PC-3 (cell line): ENCODE data around the gene PALD1. TPM values are rescaled to one million over a fixed set of nuclear protein-coding genes. Genes with fewer than 3 reads are reported as not detected.

ENCODE experiments used
- ATAC-seq: fragments of 200-7000 bp; cut with Tn5 transposase; 2 replicates; pipeline ENCODE4 v1.9.1; 2020; ENCODE audit warnings: mild to moderate bottlenecking, moderate library complexity
- BruUV-seq: library from RNA; stranded (reverse); fragments of 400-500 nt; replicated peaks from 2 replicates; lab custom pipeline; 2021; lab: Mats Ljungman, UMichigan
- CTCF ChIA-PET: fragments of 300-600 bp; sonication (Branson Sonifier 250); formaldehyde crosslinking; loops from one replicate; lab custom pipeline; 2022; ENCODE audit warnings: antibody characterized with exemption; lab: Charles Lee
- POLR2A ChIA-PET: fragments of 300-600 bp; sonication (Branson Sonifier 250); formaldehyde crosslinking; loops from one replicate; lab custom pipeline; 2022; ENCODE audit warnings: antibody characterized with exemption; ENCODE audit not compliant: unreplicated experiment; lab: Charles Lee
- DNase-seq: peaks from one replicate; pipeline ENCODE4 v3.0.0-alpha.2; 2015
- H2AFZ ChIP-seq: fragments of 300-600 bp; sonication (generic); 2 replicates; pipeline ENCODE4 v1.6.0; 2016; ENCODE audit warnings: antibody characterized with exemption, low read length
- H3F3A ChIP-seq: fragments of 300-600 bp; sonication (generic); one replicate; pipeline ENCODE4 v1.6.0; 2017; ENCODE audit warnings: antibody characterized with exemption, low read length, control low read depth, mild to moderate bottlenecking; ENCODE audit not compliant: unreplicated experiment
- H3K27ac ChIP-seq: fragments of 300-600 bp; sonication (generic); 2 replicates; pipeline ENCODE4 v1.5.1; 2016; ENCODE audit warnings: mild to moderate bottlenecking, low read length
- H3K27me3 ChIP-seq: fragments of 300-600 bp; sonication (generic); 2 replicates; pipeline ENCODE4 v1.6.1; 2016; ENCODE audit warnings: low read length, mixed read lengths
- H3K36me3 ChIP-seq: fragments of 300-600 bp; sonication (generic); 2 replicates; pipeline ENCODE4 v1.6.1; 2016; ENCODE audit warnings: low read depth, mixed run types, low read length, mixed read lengths
- H3K4me1 ChIP-seq: fragments of 300-600 bp; sonication (generic); 2 replicates; pipeline ENCODE4 v1.5.1; 2016; ENCODE audit warnings: low read length; ENCODE audit not compliant: insufficient read depth
- H3K4me2 ChIP-seq: fragments of 300-600 bp; sonication (generic); 2 replicates; pipeline ENCODE4 v1.6.0; 2016; ENCODE audit warnings: low read length
- H3K4me3 ChIP-seq: fragments of 300-600 bp; sonication (generic); 2 replicates; pipeline ENCODE4 v1.5.1; 2016; ENCODE audit warnings: mild to moderate bottlenecking, low read length, mixed read lengths
- H3K79me2 ChIP-seq: fragments of 300-600 bp; sonication (generic); 2 replicates; pipeline ENCODE4 v1.6.1; 2017; ENCODE audit warnings: low read length, mixed read lengths
- H3K9ac ChIP-seq: fragments of 300-600 bp; sonication (generic); 2 replicates; pipeline ENCODE4 v1.6.0; 2016; ENCODE audit warnings: mild to moderate bottlenecking, low read length
- H3K9me2 ChIP-seq: fragments of 300-600 bp; sonication (generic); replicated peaks from 2 replicates; pipeline ENCODE4 v1.6.1; 2016; ENCODE audit warnings: mixed run types, low read length, mixed read lengths
- H3K9me3 ChIP-seq: fragments of 300-600 bp; sonication (generic); 2 replicates; pipeline ENCODE4 v1.6.1; 2016; ENCODE audit warnings: low read length, mixed read lengths
- H4K20me1 ChIP-seq: fragments of 300-600 bp; sonication (generic); 2 replicates; pipeline ENCODE4 v1.6.1; 2016; ENCODE audit warnings: low read length, mixed read lengths
- EZH2 ChIP-seq: fragments of 300-600 bp; sonication (generic); IDR thresholded peaks from one replicate; pipeline ENCODE4 v1.6.1; 2017; ENCODE audit warnings: antibody characterized with exemption, mild to moderate bottlenecking, low read length; ENCODE audit not compliant: unreplicated experiment
- EZH2phosphoT487 ChIP-seq: fragments of 300-600 bp; sonication (generic); IDR thresholded peaks from 2 replicates; pipeline ENCODE4 v1.6.1; 2018; ENCODE audit warnings: mild to moderate bottlenecking, antibody characterized with exemption, low read length, borderline replicate concordance
- intact Hi-C: fragments of 100-400 bp; cut with micrococcal nuclease; formaldehyde crosslinking; loops from 2 replicates; pipeline ENCODE4 v1.9.0; 2023
- total RNA-seq: library from RNA; depleted of rRNA; stranded (reverse); fragments of >200 nt; gene quantifications from 2 replicates; pipeline ENCODE4 v1.2.3, GENCODE V29; 2014
- TF ChIP-seq, protein P1 (sequence below): fragments of 300-600 bp; sonication (generic); conservative IDR thresholded peaks from 2 replicates; pipeline ENCODE4 v1.5.1; 2017; ENCODE audit warnings: antibody characterized with exemption, low read depth, mild to moderate bottlenecking, low read length

Gene PALD1
- total RNA-seq, 1 experiment from 2014 or later = 0.80 TPM

DNA sequence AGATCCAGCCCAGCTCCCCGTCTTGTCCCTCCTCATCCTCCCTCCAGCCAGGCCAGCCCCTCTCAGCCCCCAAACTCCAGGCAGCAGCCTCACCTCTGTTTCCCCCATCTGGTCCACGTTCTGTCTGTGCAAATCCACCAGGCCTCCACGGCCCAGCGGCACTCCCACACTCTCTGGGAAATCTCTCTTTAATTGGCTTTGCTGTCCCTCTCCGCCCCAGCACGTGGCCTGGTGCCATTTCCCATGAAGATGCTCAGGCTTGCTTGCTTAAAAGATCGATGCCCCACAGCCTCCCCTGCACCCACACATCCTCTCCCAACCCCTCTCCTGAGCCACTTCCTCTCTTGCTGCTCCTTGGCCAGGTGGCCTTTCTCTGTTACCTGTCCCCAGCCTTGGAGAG, 84.7 kb downstream of the PALD1 start:
- no peaks in the 10 kb centered on the region for H3K4me1 ChIP-seq
- H3K27ac ChIP-seq = no peak overlapping the region
- CTCF ChIA-PET = no interaction called here

DNA sequence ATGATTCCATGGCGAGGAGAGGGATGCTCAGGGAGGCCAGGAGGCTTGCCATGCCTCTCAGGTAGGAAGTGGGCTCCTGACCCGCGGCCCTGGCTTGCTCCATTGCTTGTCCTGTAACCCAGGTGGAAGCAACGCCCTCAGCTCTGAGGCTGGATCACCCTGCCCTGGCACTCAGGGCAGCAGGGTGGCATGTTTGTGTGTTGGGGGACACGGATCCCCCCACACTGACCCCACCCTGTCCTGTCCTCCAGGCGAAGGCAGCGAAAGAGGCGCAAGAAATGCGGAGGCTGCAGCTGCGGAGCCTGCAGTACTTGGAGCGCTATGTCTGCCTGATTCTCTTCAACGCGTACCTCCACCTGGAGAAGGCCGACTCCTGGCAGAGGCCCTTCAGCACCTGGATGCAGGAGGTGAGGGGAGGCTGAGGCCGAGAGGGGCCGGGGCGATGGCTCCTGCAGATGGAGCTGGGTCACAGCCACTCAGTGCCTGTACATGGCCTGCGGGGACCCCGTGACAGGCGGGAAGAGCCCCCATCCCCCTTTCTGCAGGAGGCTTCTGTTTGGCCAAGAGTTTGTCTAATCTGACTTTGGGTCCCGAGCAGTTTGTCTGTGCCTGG, 85.7 kb downstream of the PALD1 start:
- H3K36me3 ChIP-seq = no peaks in the 10 kb centered on the region
- BruUV-seq = no TSS peak
- no peak for DNase-seq
- H2AFZ ChIP-seq = no peak overlapping the region
- H3K9ac ChIP-seq = no peak overlapping the region
- CTCF ChIA-PET = no interaction called here
- no peak overlapping the region for H3K4me2 ChIP-seq
- no peak overlapping the region for H3K27ac ChIP-seq
- no peaks in the 10 kb centered on the region for H3K4me1 ChIP-seq
- H3K27me3 ChIP-seq = no peaks in the 10 kb centered on the region
- H4K20me1 ChIP-seq = no peaks in the 10 kb centered on the region
- no peaks in the 10 kb centered on the region for H3K9me2 ChIP-seq
- no peaks in the 10 kb centered on the region for H3F3A ChIP-seq
- no peaks in the 10 kb centered on the region for H3K9me3 ChIP-seq
- no peaks in the 10 kb centered on the region for H3K79me2 ChIP-seq
- POLR2A ChIA-PET = no interaction called here
- intact Hi-C loops = no loop called here
- TF ChIP-seq EZH2 = no peak
- TF ChIP-seq EZH2phosphoT487 = no peak
- TF ChIP-seq, protein P1, sequence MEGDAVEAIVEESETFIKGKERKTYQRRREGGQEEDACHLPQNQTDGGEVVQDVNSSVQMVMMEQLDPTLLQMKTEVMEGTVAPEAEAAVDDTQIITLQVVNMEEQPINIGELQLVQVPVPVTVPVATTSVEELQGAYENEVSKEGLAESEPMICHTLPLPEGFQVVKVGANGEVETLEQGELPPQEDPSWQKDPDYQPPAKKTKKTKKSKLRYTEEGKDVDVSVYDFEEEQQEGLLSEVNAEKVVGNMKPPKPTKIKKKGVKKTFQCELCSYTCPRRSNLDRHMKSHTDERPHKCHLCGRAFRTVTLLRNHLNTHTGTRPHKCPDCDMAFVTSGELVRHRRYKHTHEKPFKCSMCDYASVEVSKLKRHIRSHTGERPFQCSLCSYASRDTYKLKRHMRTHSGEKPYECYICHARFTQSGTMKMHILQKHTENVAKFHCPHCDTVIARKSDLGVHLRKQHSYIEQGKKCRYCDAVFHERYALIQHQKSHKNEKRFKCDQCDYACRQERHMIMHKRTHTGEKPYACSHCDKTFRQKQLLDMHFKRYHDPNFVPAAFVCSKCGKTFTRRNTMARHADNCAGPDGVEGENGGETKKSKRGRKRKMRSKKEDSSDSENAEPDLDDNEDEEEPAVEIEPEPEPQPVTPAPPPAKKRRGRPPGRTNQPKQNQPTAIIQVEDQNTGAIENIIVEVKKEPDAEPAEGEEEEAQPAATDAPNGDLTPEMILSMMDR = no peak
- ATAC-seq = no peak
- no peak overlapping the region for H3K4me3 ChIP-seq

More for the DNA sequence above, 84.7 kb downstream of the PALD1 start:
- Histone ChIP-seq H2AFZ (no peak overlapping the region), H3K9me3 (no peaks in the 10 kb centered on the region), H3K79me2 (no peaks in the 10 kb centered on the region), H3F3A (no peaks in the 10 kb centered on the region), H3K9me2 (no peaks in the 10 kb centered on the region), H3K9ac (no peak overlapping the region), H3K4me2 (no peak overlapping the region), H3K27me3 (no peaks in the 10 kb centered on the region), H4K20me1 (no peaks in the 10 kb centered on the region), H3K4me3 (no peak overlapping the region), H3K36me3 (no peaks in the 10 kb centered on the region)
- POLR2A ChIA-PET = no interaction called here
- ATAC-seq = no peak
- intact Hi-C loops = no loop called here
- no TSS peak for BruUV-seq
- DNase-seq = no peak
- TF ChIP-seq, protein P1 = no peak
- TF ChIP-seq EZH2phosphoT487 (no peak), EZH2 (no peak)

DNA sequence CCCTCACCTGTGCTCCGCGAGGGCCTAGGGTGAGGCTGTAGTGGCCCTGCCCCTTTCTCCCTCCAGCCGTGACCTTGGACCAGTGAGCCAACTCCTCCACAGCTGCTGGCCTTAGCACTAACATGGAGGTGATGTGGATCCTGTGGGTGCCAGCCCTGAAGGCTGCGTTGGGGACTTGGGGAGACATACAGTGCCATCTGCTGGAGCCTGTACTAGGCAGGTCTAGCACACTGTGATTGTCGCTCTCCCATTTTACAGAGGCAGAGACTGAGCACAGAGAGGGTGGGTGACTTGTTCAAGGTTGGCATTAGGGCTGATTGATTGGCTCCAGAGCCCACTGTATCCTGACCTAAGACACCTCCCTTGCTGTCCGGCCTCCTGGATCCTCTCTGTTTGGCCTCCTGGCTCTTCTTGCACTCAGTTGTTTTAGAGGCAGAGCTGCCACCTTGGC, 86.4 kb downstream of the PALD1 start:
- Histone ChIP-seq H3K36me3 (no peaks in the 10 kb centered on the region), H3K79me2 (no peaks in the 10 kb centered on the region), H2AFZ (no peak overlapping the region), H3K9ac (no peak overlapping the region), H3F3A (no peaks in the 10 kb centered on the region), H4K20me1 (no peaks in the 10 kb centered on the region), H3K27ac (no peak overlapping the region), H3K4me2 (no peak overlapping the region), H3K4me1 (no peaks in the 10 kb centered on the region), H3K4me3 (no peak overlapping the region), H3K27me3 (no peaks in the 10 kb centered on the region), H3K9me2 (no peaks in the 10 kb centered on the region), H3K9me3 (no peaks in the 10 kb centered on the region)
- intact Hi-C loops = no loop called here
- TF ChIP-seq, protein P1 = peak; percentile 55
- TF ChIP-seq EZH2 = no peak
- no TSS peak for BruUV-seq
- POLR2A ChIA-PET = no interaction called here
- CTCF ChIA-PET = no interaction called here
- DNase-seq = no peak
- peak; percentile 25 for ATAC-seq
